ENCODE data around the gene HSPA1A. TPM values are rescaled to one million over a fixed set of nuclear protein-coding genes. Genes with fewer than 3 reads are reported as not detected.
"Not testable (repeated sequence)": the region's sequence is repeated elsewhere in the genome, so short reads cannot be mapped to it uniquely, and the experiment has no call there.

HSPA1A gene
- polyA plus RNA-seq, 4 donors, result 9.7 to 49.6 (median 25.7) TPM

- H3K36me3 ChIP-seq (ENCODE audit: control insufficient read depth in 3 of 3, insufficient read depth in 2 of 3, low read depth in 1 of 3, low read length in 3 of 3), result peaks cover 0 to 9% (median 0%) of the 10 kb centered on the region in 3 donors
- peak overlapping the region; percentile 53 to 100 (median 96) for H3K27ac ChIP-seq (ENCODE audit: low read depth in 1 of 3, low read length in 2 of 3)
- 0% methylated on average over 13 of the region's 13 CpGs for WGBS, 3 donors
- FAIRE-seq (no peak), DNase-seq (peak; percentile 96 to 98)
- peaks cover 2 to 27% (median 6%) of the 10 kb centered on the region in 3 donors for H3K4me1 ChIP-seq (ENCODE audit: control insufficient read depth in 3 of 3, insufficient read depth in 2 of 3, low read depth in 1 of 3, low read length in 2 of 3)
- H3K9me3 ChIP-seq (ENCODE audit: control insufficient read depth in 2 of 2, insufficient read depth in 1 of 2, low read depth in 1 of 2, low read length in 1 of 2), result no peaks in the 10 kb centered on the region
- no peaks in the 10 kb centered on the region for H3K27me3 ChIP-seq (ENCODE audit: control insufficient read depth in 3 of 3, insufficient read depth in 3 of 3, low read length in 3 of 3)
- peak overlapping the region; percentile 34 to 87 (median 37) for H3K4me3 ChIP-seq (ENCODE audit: low read depth in 1 of 3, low read length in 3 of 3)
Measured at GRCh38 chr6:31814677-31815024, 692 bp upstream of the HSPA1A start.

- Histone ChIP-seq H3K4me3 (ENCODE audit: low read depth in 1 of 3, low read length in 3 of 3) (peak overlapping the region in 2 of 3 donors; percentile 34 to 35), H3K27ac (ENCODE audit: low read depth in 1 of 3, low read length in 2 of 3) (peak overlapping the region; percentile 8 to 85 (median 21)), H3K4me1 (ENCODE audit: control insufficient read depth in 3 of 3, insufficient read depth in 2 of 3, low read depth in 1 of 3, low read length in 2 of 3) (peaks cover 2 to 44% (median 12%) of the 10 kb centered on the region in 3 donors)
- DNase-seq; FAIRE-seq; H3K27me3 ChIP-seq (ENCODE audit: control insufficient read depth in 3 of 3, insufficient read depth in 3 of 3, low read length in 3 of 3); H3K36me3 ChIP-seq (ENCODE audit: control insufficient read depth in 3 of 3, insufficient read depth in 2 of 3, low read depth in 1 of 3, low read length in 3 of 3); H3K9me3 ChIP-seq (ENCODE audit: control insufficient read depth in 2 of 2, insufficient read depth in 1 of 2, low read depth in 1 of 2, low read length in 1 of 2): not testable (repeated sequence)
- 38 to 51% (median 42%) methylated on average over 12 to 15 of the region's 37 CpGs for WGBS, 3 donors
Measured at GRCh38 chr6:31817133-31817928, 2.0 kb downstream of the HSPA1A start.

- not testable (repeated sequence) for H3K9me3 ChIP-seq (ENCODE audit: control insufficient read depth in 2 of 2, insufficient read depth in 1 of 2, low read depth in 1 of 2, low read length in 1 of 2); H3K36me3 ChIP-seq (ENCODE audit: control insufficient read depth in 3 of 3, insufficient read depth in 2 of 3, low read depth in 1 of 3, low read length in 3 of 3); H3K27me3 ChIP-seq (ENCODE audit: control insufficient read depth in 3 of 3, insufficient read depth in 3 of 3, low read length in 3 of 3); DNase-seq; FAIRE-seq
- H3K4me3 ChIP-seq (ENCODE audit: low read depth in 1 of 3, low read length in 3 of 3), result peak overlapping the region in 1 of 3 donors; percentile 34
- H3K4me1 ChIP-seq (ENCODE audit: control insufficient read depth in 3 of 3, insufficient read depth in 2 of 3, low read depth in 1 of 3, low read length in 2 of 3), result peaks cover 2 to 49% (median 16%) of the 10 kb centered on the region in 3 donors
- 66 to 70% (median 69%) methylated on average over 8 of the region's 8 CpGs for WGBS, 3 donors
- peak overlapping the region in 1 of 3 donors; percentile 43 for H3K27ac ChIP-seq (ENCODE audit: low read depth in 1 of 3, low read length in 2 of 3)
Measured at GRCh38 chr6:31817929-31818511, 2.7 kb downstream of the HSPA1A start.

GRCh38 chr6:31819871-31820299 is 4.5 kb downstream of the HSPA1A start:
- H3K9me3 ChIP-seq (ENCODE audit: control insufficient read depth in 2 of 2, insufficient read depth in 1 of 2, low read depth in 1 of 2, low read length in 1 of 2), result no peaks in the 10 kb centered on the region
- peak; percentile 65 to 66 for DNase-seq
- H3K27me3 ChIP-seq (ENCODE audit: control insufficient read depth in 3 of 3, insufficient read depth in 3 of 3, low read length in 3 of 3), result no peaks in the 10 kb centered on the region
- peaks cover 0 to 4% (median 0%) of the 10 kb centered on the region in 3 donors for H3K36me3 ChIP-seq (ENCODE audit: control insufficient read depth in 3 of 3, insufficient read depth in 2 of 3, low read depth in 1 of 3, low read length in 3 of 3)
- H3K4me1 ChIP-seq (ENCODE audit: control insufficient read depth in 3 of 3, insufficient read depth in 2 of 3, low read depth in 1 of 3, low read length in 2 of 3), result peaks cover 0 to 41% (median 13%) of the 10 kb centered on the region in 3 donors
- FAIRE-seq, result no peak
- H3K27ac ChIP-seq (ENCODE audit: low read depth in 1 of 3, low read length in 2 of 3), result peak overlapping the region in 2 of 3 donors; percentile 15 to 80
- no peak overlapping the region for H3K4me3 ChIP-seq (ENCODE audit: low read depth in 1 of 3, low read length in 3 of 3)

- Histone ChIP-seq H3K4me1 (ENCODE audit: control insufficient read depth in 3 of 3, insufficient read depth in 2 of 3, low read depth in 1 of 3, low read length in 2 of 3) (peaks cover 0 to 41% (median 13%) of the 10 kb centered on the region in 3 donors), H3K27ac (ENCODE audit: low read depth in 1 of 3, low read length in 2 of 3) (peak overlapping the region in 1 of 3 donors; percentile 80)
- H3K27me3 ChIP-seq (ENCODE audit: control insufficient read depth in 3 of 3, insufficient read depth in 3 of 3, low read length in 3 of 3); DNase-seq; H3K9me3 ChIP-seq (ENCODE audit: control insufficient read depth in 2 of 2, insufficient read depth in 1 of 2, low read depth in 1 of 2, low read length in 1 of 2); H3K4me3 ChIP-seq (ENCODE audit: low read depth in 1 of 3, low read length in 3 of 3); FAIRE-seq; H3K36me3 ChIP-seq (ENCODE audit: control insufficient read depth in 3 of 3, insufficient read depth in 2 of 3, low read depth in 1 of 3, low read length in 3 of 3): not testable (repeated sequence)
- 79 to 91% (median 83%) methylated on average over 8 to 10 of the region's 10 CpGs for WGBS, 3 donors
Measured at GRCh38 chr6:31820399-31820798, 5.1 kb downstream of the HSPA1A start.

GRCh38 chr6:31821301-31822035 is 6.1 kb downstream of the HSPA1A start:
- FAIRE-seq (no peak), DNase-seq (peak in 1 of 2 donors; percentile 83)
- Histone ChIP-seq H3K27ac (ENCODE audit: low read depth in 1 of 3, low read length in 2 of 3) (peak overlapping the region; percentile 77 to 95 (median 80)), H3K36me3 (ENCODE audit: control insufficient read depth in 3 of 3, insufficient read depth in 2 of 3, low read depth in 1 of 3, low read length in 3 of 3) (peaks cover 0 to 4% (median 0%) of the 10 kb centered on the region in 3 donors), H3K4me1 (ENCODE audit: control insufficient read depth in 3 of 3, insufficient read depth in 2 of 3, low read depth in 1 of 3, low read length in 2 of 3) (peaks cover 0 to 49% (median 13%) of the 10 kb centered on the region in 3 donors), H3K4me3 (ENCODE audit: low read depth in 1 of 3, low read length in 3 of 3) (peak overlapping the region; percentile 12 to 77 (median 56)), H3K9me3 (ENCODE audit: control insufficient read depth in 2 of 2, insufficient read depth in 1 of 2, low read depth in 1 of 2, low read length in 1 of 2) (no peaks in the 10 kb centered on the region), H3K27me3 (ENCODE audit: control insufficient read depth in 3 of 3, insufficient read depth in 3 of 3, low read length in 3 of 3) (no peaks in the 10 kb centered on the region)
- 2 to 6% (median 4%) methylated on average over 39 of the region's 39 CpGs for WGBS, 3 donors

- Histone ChIP-seq H3K9me3 (ENCODE audit: control insufficient read depth in 2 of 2, insufficient read depth in 1 of 2, low read depth in 1 of 2, low read length in 1 of 2) (no peaks in the 10 kb centered on the region), H3K36me3 (ENCODE audit: control insufficient read depth in 3 of 3, insufficient read depth in 2 of 3, low read depth in 1 of 3, low read length in 3 of 3) (peaks cover 0 to 4% (median 0%) of the 10 kb centered on the region in 3 donors), H3K4me1 (ENCODE audit: control insufficient read depth in 3 of 3, insufficient read depth in 2 of 3, low read depth in 1 of 3, low read length in 2 of 3) (peaks cover 0 to 53% (median 13%) of the 10 kb centered on the region in 3 donors), H3K4me3 (ENCODE audit: low read depth in 1 of 3, low read length in 3 of 3) (peak overlapping the region; percentile 12 to 77 (median 56)), H3K27me3 (ENCODE audit: control insufficient read depth in 3 of 3, insufficient read depth in 3 of 3, low read length in 3 of 3) (no peaks in the 10 kb centered on the region), H3K27ac (ENCODE audit: low read depth in 1 of 3, low read length in 2 of 3) (peak overlapping the region; percentile 80 to 98 (median 95))
- peak; percentile 75 to 91 for DNase-seq
- WGBS, 3 donors, result 0 to 1% (median 1%) methylated on average over 22 to 25 of the region's 25 CpGs
- no peak for FAIRE-seq
Measured at GRCh38 chr6:31822036-31822821, 6.9 kb downstream of the HSPA1A start.
